ENCODE results near the gene CEMIP. TPM values are rescaled to one million over a fixed set of nuclear protein-coding genes. Genes with fewer than 3 reads are reported as not detected.

CEMIP gene
- total RNA-seq, 1 donor = 687 TPM

GRCh38 chr15:80798911-80799310 is 19.7 kb downstream of the CEMIP start:
- no peaks in the 10 kb centered on the region for H3K9me3 ChIP-seq (ENCODE audit: low read depth, low read length)
- no peaks in the 10 kb centered on the region for H3K27me3 ChIP-seq (ENCODE audit: insufficient read depth, low read length)
- DNase-seq (ENCODE audit: insufficient read length, low spot score, missing footprints) = no peak
- peaks cover 7% of the 10 kb centered on the region for H3K4me1 ChIP-seq (ENCODE audit: insufficient read depth, low read length)
- peaks cover 95% of the 10 kb centered on the region for H3K36me3 ChIP-seq (ENCODE audit: insufficient read depth, low read length)
- no peak overlapping the region for H3K4me2 ChIP-seq (ENCODE audit: insufficient read depth, low read length)
- no peak overlapping the region for H3K27ac ChIP-seq (ENCODE audit: low read depth, low read length)
- no peak overlapping the region for H3K4me3 ChIP-seq (ENCODE audit: insufficient read depth, low read length)
- no peaks in the 10 kb centered on the region for H3K79me2 ChIP-seq (ENCODE audit: insufficient read depth, low read length)
- no peak for TF ChIP-seq CTCF (IDR thresholded peaks at IDR 0.05; ENCODE audit: extremely low read depth, low read depth, low read length)
- no peak overlapping the region for H2AFZ ChIP-seq (ENCODE audit: low read length)
- H4K20me1 ChIP-seq (ENCODE audit: insufficient read depth, low read length) = peaks cover 36% of the 10 kb centered on the region

GRCh38 chr15:80800067-80800466 is 20.9 kb downstream of the CEMIP start:
- H3K36me3 ChIP-seq (ENCODE audit: insufficient read depth, low read length) = peaks cover 95% of the 10 kb centered on the region

GRCh38 chr15:80801891-80802680 is 22.9 kb downstream of the CEMIP start:
- H3K36me3 ChIP-seq (ENCODE audit: insufficient read depth, low read length) = peaks cover 93% of the 10 kb centered on the region
- peak overlapping the region; percentile 42 for H3K27ac ChIP-seq (ENCODE audit: low read depth, low read length)
- DNase-seq (ENCODE audit: insufficient read length, low spot score, missing footprints) = peak; percentile 91
- no peaks in the 10 kb centered on the region for H3K9me3 ChIP-seq (ENCODE audit: low read depth, low read length)
- peaks cover 7% of the 10 kb centered on the region for H3K4me1 ChIP-seq (ENCODE audit: insufficient read depth, low read length)
- H3K79me2 ChIP-seq (ENCODE audit: insufficient read depth, low read length) = no peaks in the 10 kb centered on the region
- H4K20me1 ChIP-seq (ENCODE audit: insufficient read depth, low read length) = peaks cover 41% of the 10 kb centered on the region
- H3K27me3 ChIP-seq (ENCODE audit: insufficient read depth, low read length) = no peaks in the 10 kb centered on the region
- no peak overlapping the region for H3K4me2 ChIP-seq (ENCODE audit: insufficient read depth, low read length)
- H2AFZ ChIP-seq (ENCODE audit: low read length) = no peak overlapping the region
- no peak for TF ChIP-seq CTCF (IDR thresholded peaks at IDR 0.05; ENCODE audit: extremely low read depth, low read depth, low read length)
- no peak overlapping the region for H3K4me3 ChIP-seq (ENCODE audit: insufficient read depth, low read length)

More at GRCh38 chr15:80800067-80800466, 20.9 kb downstream of the CEMIP start:
- TF ChIP-seq CTCF (IDR thresholded peaks at IDR 0.05; ENCODE audit: extremely low read depth, low read depth, low read length) = no peak
- Histone ChIP-seq H3K9me3 (ENCODE audit: low read depth, low read length) (no peaks in the 10 kb centered on the region), H3K4me2 (ENCODE audit: insufficient read depth, low read length) (no peak overlapping the region), H3K79me2 (ENCODE audit: insufficient read depth, low read length) (no peaks in the 10 kb centered on the region), H2AFZ (ENCODE audit: low read length) (no peak overlapping the region), H3K27ac (ENCODE audit: low read depth, low read length) (no peak overlapping the region), H3K27me3 (ENCODE audit: insufficient read depth, low read length) (no peaks in the 10 kb centered on the region), H4K20me1 (ENCODE audit: insufficient read depth, low read length) (peaks cover 35% of the 10 kb centered on the region), H3K4me3 (ENCODE audit: insufficient read depth, low read length) (no peak overlapping the region), H3K4me1 (ENCODE audit: insufficient read depth, low read length) (peaks cover 7% of the 10 kb centered on the region)
- no peak for DNase-seq (ENCODE audit: insufficient read length, low spot score, missing footprints)
